HS-5 (cell line): ENCODE results near the gene B3GNT7.
"Not testable (repeated sequence)": the region's sequence is repeated elsewhere in the genome, so short reads cannot be mapped to it uniquely, and the experiment has no call there.

Experiments used
- DNase-seq: peaks from one replicate; pipeline ENCODE4 v3.0.0-alpha.2; 2012; ENCODE audit warnings: low read depth

The B3GNT7 gene

DNA sequence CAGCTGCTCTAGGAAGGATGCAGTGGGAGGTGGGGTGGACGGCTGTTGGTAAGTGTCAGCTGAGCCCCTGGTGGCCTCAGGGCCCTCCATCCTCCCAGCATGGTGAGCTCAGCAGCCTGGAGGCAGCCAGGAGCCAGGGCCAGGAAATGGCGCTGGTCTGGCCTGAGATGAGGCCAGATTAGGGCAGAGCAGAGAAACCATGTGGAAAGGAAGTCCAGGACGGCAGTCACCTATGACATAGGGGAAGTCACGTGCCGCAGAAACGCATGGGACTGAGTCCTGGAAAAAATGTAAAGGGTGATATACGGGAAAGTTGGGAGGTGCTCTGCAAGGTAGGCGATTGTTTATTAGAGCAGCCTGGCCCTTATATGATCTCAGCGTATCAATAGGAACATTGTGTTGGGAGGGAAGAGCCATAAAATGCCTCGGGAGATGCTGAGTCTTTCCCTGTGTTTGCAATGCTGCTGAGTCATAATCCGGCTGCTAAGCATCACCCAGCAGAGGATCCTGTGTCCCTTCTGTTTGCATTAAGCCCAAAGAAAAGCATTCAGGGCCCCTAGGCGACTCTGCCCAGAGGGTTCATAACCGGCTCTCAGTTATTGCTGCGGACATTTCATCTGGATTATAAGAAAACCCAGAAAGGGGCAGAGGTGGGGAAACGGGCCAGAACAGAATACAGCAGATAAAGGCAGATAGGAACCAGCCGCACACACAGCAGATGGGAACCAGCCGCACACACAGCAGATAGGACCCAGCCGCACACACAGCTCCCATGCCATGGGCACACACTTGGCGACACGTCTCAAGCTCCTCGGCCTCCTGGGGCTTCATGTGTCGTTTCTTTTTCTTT, 30.3 kb upstream of the B3GNT7 start:
- peak; percentile 68 for DNase-seq

DNA sequence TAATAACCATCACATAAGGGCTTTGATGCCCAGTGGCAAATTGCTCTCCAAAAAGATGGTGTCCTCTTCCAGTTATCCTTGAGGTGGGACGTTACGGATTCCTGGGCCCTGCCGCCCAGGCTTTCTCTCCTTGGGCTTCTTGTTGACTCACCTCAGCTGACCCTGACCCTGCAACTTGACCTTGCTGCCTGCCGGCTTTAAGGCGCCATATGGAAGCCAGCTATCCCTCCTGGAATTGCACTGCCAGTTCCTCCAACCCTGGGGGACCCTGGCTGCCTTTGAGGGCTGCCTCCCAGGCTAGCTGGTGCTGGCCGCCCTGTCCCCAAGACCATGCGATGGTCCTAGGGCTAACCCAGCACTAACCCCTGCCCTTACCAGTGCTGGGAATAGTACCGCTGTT, 28.3 kb upstream of the B3GNT7 start:
- DNase-seq = no peak

DNA sequence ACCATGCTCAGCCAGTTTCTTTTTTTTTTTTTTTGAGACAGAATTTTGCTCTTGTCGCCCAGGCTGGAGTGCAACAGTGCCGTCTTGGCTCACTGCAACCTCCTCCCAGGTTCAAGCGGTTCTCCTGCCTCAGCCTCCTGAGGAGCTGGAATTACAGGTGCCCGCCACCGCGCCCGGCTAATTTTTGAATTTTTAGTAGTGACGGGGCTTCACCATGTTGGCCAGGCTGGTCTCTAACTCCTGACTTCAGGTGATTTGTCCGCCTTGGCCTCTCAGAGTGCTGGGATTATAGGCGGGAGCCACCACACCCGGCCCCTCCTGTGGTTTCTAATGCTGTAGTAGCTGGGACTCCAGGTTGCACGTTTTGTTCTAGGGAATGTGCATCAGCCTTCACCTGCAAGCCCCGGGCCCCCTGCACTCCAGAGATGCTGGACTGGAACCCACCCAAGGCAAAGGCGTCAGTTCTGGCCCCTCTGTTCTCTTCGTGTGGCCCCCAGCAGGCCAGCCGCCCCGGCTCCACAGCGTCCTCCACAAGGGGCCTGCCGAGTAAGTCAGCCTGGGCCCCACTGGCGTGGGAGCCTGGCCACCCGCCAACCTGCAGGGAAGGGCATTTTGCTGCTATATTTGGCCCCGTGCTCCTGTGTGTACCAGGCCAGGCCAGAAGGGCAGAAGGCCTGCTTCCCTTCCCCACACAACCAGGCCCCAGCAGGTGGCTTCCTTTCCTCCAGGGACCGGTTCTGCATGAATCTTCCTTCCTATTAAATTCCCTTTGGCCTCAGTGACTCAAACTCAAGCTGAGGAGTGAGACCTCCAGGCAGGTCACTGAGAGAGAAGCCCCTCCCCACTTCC, 25.7 kb upstream of the B3GNT7 start:
- no peak for DNase-seq

DNA sequence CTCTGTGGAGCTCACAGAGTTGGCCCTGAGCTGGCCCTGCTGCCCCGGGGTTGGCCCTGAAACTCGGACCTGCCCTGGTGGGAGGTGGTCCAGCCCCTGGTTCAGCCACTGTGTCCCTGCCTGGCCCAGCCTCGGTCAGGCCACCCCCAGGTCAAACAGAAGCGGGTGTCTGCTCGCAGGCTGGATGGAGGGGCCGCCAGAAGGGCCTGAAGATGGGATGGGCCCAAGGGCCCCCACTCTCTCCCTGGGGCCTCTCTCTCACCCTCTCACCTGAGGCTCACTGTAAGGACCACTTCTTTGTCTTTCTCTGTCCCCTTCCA, 25.1 kb upstream of the B3GNT7 start:
- no peak for DNase-seq

DNA sequence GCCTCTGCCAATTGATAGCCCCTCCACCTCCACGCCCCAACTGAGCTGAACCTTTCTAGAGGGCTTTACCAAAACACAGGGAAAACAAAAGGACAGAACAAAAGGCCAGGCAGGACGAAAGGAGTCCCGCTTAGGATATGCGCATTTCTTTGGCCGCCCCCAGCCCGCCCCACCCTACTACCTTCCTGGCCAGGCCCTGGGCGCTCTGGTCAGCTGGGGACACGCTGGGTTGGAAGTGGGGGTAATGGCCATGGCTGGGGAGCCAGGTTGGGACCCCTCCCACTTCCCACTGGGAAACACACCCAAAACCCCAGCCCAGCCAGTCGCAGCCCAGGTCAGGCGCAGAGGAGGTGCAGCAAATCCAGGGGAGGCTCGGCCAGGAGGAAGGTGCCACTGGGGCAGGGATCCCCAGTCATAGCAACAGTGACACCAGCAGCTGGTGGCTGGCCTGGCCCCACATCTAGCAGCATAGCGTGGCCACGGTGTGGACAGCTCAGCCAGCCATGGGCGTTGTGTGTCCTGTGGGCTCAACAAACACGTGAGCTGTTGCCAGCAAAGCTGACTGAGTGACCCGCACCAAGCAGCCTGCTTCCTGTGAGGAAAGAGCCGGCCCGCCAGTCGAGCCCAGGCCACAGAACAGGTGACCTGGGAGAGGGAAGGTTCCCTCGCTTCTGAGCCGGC, 24.6 kb upstream of the B3GNT7 start:
- DNase-seq = no peak

DNA sequence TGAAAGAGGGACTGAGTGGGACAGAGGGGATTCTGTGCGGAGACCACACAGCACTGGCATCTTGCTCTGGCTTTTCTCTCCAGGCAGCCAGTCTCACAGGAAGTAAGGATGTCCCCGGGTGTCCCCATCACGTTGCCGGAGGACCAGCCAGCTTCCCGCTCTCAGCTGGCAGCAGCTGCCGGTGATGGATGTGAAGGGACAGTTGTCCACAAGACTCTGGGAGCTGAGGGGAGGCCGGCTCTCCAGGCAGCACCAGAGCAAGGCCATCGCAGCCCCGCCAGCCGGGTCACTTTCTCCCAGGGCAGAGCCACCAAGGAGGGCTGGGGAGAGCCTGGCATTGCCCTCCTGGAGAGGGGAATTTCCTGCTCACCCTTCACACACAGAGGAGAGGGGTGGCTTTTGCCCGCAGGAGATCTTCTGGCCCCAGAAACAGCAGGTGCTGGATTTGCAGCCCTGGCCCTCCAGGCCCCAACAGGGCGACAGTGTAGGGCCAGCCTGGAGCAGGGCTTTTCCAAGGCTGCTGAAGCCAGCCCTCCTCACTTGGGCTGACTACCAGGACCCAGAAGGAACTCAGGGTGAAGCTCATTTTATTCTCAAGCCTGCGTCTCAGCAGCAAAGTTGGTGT, 24.0 kb upstream of the B3GNT7 start:
- no peak for DNase-seq

DNA sequence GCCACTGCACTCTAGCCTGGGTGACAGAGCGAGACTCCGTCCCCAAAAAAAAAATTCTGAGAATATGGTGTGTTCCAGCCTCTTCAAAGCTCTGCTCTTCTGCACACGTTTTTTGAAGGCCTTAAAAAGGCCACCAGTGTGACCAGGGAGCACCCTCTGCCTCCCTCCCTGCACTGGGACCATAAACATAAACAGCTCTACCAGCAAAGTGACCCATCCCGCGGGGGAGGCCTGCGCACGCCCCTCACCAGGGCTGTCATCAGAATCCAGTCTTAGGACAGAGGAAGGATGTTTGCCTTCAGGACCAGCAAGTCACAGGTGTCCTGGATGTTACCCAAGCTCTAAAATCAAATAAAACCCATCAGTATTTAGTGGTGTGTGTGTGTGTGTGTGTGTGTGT, 23.2 kb upstream of the B3GNT7 start:
- DNase-seq = no peak

DNA sequence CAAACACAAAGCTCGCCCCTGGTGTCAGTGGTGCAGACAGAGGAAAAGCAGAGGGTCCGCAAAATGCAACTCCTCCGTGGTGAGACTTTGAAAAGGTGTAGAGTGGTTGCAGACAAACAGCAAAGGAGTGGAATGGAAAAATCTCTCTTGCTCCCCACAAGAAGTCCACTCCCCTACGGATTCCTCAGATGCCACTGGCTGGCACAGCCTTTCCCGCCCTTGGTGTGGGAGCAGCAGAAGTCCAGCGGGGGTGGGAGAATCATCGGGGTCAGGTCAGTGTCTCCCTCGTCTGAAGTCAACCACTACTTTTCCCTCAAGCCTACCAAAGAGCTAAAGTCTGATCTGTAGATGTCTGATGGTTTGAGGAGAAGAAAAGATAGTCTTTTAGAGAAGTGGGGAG, 22.3 kb upstream of the B3GNT7 start:
- no peak for DNase-seq

DNA sequence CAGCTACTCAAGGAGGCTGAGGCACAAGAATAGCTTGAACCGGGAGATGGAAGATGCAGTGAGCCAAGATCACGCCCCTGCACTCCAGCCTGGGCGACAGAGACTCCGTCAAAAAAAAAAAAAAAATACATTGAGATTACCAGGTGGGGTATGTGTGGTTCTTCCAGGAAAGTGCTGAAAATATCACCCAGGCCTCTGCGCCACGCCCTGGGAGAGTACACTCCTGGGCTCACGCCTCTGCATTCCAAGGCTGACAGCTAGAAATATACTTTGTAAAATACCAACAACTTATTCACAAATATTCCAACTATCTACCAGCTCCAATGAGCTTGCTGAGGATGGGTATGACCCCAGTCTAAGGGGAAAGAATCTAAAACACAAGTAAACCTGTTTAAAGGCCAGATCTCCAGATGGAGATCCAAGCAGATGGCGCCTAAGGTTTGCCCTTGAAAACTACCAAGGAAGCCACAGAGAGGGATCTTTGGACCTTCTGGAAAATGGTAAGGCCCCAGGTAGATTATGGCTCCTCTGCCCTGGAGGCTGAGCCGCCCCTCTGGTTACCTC, 21.6 kb upstream of the B3GNT7 start:
- no peak for DNase-seq

DNA sequence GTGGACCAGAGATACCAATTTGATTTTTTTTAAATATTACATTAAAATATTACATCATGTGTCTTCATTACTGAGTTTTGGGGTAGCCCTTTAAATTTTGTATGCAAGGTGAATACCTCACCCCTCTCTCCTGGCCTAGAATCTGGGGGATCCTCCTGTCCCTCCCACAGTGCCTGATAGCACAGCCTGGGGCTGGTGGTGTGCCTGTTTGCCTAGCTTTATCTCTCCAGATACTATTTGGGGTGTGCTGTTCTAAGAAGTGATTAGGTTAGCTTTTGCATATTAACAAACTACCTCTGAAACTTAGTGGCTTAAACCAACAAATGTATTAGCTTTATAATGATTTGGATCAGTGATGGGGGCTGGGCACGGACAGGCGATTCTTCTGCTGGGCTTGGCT, 20.7 kb upstream of the B3GNT7 start:
- no peak for DNase-seq

DNA sequence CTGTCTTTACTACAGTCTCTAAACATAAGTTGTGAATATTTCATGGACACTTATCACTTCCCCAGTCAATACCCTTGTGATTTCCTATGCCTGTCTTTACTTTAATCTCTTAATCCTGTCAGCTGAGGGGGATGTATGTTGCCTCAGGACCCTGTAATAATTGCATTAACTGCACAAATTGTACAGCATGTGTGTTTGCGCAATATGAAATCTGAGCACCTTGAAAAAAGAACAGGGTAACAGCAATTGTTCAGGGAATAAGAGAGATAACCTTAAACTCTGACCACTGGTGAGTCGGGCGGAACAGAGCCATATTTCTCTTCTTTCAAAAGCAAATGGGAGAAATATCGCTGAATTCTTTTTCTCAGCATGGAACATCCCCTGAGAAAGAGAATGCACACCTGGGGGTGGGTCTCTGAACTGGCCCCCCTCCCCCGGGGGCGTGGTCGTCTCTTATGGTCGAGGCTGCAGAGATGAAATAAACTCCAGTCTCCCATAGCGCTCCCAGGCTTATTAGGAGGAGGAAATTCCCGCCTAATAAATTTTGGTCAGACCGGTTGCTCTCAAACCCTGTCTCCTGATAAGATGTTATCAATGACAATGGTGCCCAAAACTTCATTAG, 19.4 kb upstream of the B3GNT7 start:
- DNase-seq = not testable (repeated sequence)

DNA sequence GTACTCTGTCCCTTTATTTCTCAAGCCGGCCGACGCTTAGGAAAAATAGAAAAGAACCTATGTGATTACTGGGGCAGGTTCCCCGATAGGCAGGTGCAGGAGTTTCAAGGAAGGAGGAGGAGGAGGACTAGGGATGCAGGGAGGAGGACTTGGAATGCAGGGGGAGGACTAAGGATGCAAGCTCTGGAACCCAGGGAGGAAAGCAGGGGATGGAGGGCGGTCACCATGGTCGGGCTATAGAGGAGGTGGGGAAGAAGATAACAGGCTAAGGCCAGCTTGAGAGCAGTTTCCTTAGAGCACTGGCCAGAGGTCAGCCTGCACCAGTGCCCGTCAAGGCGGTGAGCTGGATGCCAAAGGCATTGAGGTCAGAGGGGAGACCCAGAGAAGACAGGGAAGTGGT, 18.7 kb upstream of the B3GNT7 start:
- DNase-seq = no peak

DNA sequence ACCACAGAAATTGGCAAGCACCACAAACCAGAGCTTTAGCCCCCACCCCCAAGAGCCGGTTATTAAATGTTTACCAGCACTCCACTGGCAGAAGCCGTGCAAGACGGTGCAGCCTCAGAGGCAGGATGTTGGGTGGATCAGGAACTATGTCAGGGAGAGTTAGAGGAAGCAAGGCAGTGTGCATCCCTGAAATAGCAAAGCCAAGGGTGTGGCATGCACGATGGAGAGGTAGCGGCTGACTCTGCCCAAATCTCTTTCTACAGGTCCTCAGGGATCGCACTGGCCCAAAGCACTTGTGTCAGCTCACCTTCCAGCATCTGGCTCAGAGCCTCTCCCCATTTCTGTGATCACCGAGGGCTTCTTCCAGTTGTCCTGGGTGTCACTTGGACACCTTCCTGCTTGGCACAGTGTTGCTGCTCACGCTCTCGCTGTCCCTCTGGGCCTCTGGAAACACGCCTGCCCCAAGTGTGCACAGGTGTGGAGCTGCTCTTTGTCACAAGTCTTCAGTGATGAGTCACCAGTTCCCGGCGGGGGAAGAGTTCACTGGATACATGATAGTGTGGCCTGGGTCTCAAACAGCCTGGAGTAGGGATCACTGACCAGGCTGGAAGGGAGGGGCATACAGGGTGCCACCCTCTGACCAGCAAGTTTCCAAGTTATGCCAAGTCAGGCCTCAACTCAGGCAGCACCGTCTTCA, 17.3 kb upstream of the B3GNT7 start:
- DNase-seq = no peak

DNA sequence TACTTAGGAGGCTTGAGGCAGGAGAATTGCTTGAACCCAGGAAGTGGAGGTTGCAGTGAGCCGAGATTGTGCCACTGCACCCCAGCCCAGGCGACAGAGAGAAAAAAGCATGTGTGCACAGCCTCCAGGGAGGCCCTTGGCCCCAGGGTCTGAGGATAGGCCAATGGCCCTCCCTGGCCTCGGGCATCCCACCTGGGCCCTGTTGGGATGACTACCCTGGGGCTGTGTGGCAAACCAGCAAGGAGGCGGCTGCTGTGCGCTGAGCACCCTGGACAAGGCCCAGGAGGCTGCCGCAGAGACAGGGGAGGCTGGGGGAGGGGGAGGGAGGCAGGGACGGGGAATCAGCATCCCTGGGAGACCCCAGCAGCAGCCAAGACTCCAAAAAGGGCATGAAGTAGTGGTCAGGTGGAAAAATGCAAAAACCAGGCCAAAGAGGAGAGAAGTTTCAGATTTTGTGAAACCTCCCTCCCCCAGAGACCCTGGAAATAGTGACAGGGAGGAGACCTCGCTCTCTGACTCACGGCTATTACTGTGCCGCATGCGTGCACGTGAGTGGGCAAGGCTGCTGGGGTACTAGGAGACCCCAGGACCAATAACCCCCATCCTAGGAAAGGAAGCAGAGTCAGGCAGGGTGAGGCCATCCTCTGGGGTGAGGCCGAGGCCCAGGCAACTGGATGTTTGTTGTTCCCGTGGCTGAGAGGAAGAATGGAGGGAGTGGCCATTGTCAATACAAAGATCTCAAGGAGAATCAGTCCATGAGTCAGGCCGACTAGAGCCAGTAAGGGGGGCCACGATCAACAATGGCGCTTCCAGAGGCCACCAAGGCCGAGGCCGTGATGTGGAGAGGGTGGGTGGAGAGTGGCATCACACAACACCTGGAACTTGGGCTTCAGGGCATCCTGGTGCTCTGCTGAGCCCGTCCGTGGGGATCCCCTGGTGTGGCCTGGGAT, 16.0 kb upstream of the B3GNT7 start:
- DNase-seq = no peak

DNA sequence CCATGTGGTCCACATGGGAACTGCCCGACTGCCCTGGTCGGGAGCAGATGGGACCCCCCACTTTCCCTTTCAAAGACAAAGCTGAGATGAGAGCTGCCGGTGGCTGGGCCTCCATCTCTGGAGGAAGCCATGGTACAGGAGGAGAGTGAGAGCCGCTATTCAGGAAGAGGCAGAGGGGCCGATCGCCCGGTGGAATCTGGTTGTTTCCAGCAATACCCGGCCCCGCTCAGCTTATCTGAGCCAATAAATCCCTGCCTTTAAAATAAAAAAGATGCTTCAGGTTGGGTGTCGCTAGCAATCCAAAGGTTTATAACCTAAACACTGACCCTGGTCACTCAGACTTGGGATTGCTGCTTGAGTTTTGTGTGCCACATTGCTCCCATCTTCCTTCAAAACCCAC, 15.2 kb upstream of the B3GNT7 start:
- DNase-seq = no peak

DNA sequence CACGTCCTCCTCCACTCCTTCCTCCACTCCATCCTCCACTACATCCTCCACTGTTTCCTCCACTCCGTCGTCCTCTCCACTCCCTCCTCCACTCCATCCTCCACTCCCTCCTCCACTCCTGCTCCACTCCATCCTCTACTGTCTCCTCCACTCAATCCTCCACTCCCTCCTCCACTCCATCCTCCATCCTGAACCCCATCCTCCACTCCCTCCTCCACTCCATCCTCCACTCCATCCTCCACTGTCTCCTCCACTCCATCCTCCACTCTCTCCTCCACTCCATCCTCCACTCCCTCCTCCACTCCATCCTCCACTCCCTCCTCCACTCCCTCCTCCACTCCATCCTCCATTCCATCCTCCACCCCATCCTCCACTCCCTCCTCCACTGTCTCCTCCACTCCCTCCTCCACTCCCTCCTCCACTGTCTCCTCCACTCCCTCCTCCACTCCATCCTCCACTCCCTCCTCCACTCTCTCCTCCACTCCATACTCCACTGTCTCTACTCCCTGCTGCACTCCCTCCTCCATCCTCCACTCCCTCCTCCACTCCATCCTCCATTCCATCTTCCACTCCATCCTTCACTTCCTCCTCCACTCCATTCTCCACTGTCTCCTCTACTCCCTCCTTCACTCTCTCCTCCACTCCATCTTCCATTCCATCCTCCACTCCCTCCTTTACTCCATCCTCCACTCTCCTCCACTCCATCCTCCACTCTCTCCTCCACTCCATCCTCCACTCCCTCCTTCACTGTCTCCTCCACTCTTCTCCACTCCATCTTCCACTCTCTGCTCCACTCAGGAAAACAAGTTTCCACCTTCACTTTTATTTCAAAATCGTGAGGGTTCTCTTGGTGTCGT, 14.3 kb upstream of the B3GNT7 start:
- no peak for DNase-seq

DNA sequence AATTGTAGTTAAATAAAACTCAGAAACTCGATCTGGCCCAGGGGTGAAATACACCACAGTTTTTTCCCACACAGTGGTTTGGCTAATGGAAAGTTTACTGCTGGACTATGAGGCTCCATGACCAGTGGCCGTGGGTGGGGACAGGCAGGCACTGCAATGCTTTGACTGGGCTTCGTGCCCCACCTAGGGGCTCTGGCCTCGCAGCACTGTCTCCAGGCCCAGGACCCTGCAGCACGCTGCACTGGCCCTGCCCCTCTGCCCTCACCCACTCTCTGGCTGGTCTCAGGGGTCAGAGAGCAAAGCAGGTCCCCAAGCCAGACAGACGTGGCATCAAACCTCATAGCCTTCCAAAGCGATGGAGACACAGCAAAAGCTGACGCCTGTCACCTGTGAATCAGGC, 13.4 kb upstream of the B3GNT7 start:
- no peak for DNase-seq

DNA sequence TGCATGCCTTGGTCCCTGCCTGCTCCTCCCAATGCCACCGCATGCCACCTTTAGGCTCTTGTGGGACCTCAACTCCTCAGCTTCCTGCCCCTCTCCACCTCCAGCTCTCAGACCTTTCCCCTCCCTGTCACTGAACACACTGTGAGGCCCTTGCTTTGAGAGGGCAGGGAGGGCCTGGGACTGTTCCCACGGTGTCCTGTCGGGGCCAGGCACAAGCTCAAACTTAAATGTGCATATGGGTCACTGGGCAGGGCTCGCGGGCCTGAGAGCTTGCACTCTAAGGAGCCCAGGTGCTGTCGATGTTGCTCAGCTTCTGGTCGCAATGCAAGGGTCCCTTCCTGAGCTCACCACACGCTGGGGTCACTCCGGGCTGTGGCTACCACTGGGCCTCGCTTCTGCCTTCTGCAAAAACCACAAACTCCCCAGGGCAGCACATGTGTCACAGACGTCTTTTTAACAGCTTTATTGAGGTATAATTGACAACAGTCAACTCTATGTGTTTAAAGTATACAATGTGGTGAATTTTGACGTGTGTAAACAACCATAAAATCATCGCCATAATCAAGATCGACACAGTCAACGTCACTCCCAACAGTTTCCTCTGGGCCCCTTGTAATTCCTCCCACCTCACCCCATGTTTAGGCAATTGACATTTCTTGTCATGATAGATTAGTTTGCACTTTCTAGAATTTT, 11.9 kb upstream of the B3GNT7 start:
- DNase-seq = no peak

DNA sequence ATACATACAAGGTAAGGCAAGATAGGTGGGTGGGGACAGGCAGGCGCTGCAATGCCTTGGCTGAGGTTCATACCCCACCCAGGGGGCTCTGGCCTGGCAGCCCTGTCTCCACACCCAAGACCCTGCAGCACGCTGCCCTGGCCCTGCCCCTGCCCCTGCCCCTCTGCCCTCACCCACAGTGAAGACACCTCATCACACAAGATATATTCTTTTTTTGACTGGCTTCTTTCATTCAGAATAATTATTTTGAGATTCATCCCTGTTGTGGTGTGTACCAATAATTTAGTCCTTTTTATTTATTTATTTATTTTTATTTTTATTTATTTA, 11.4 kb upstream of the B3GNT7 start:
- no peak for DNase-seq
